Brain microvascular endothelial cell (primary cell): Measurements from ENCODE around the gene OOSP4B.

Source experiments
- DNase-seq: peaks from one replicate; pipeline ENCODE4 v3.0.0-alpha.2; 2020
- H3K27ac ChIP-seq: fragments of 250-450 bp; sonication (Bioruptor Pico); 2 replicates; pipeline ENCODE4 v1.5.1; 2020; ENCODE audit warnings: mild to moderate bottlenecking, moderate library complexity
- H3K27me3 ChIP-seq: fragments of 250-450 bp; sonication (Bioruptor Pico); replicated peaks from 2 replicates; pipeline ENCODE4 v1.5.1; 2020; ENCODE audit warnings: mild to moderate bottlenecking
- H3K36me3 ChIP-seq: fragments of 250-450 bp; sonication (Bioruptor Pico); replicated peaks from 2 replicates; pipeline ENCODE4 v1.5.1; 2020; ENCODE audit warnings: mild to moderate bottlenecking
- H3K4me3 ChIP-seq: 2 replicates; pipeline ENCODE4 v1.5.1; 2011; ENCODE audit warnings: low read depth, mild to moderate bottlenecking, control low read depth, low read length, moderate library complexity
- CTCF ChIP-seq: IDR thresholded peaks from 2 replicates; pipeline ENCODE4 v1.5.1; 2011; ENCODE audit warnings: low read depth, mild to moderate bottlenecking, moderate library complexity, low read length, control low read depth, inconsistent platforms; ENCODE audit errors: missing control alignments
- in situ Hi-C: cut with HindIII; loops from 2 replicates; pipeline ENCODE4 v1.10.0; 2017; ENCODE audit warnings: low sequenced_read_pairs, low pct_ligation_motif_present

The OOSP4B gene

GRCh38 chr11:59983212-59983611 lies 33.8 kb upstream of the OOSP4B start:
- Histone ChIP-seq H3K36me3 (no peaks in the 10 kb centered on the region), H3K27me3 (no peaks in the 10 kb centered on the region), H3K27ac (no peak overlapping the region), H3K4me3 (no peak overlapping the region)
- no peak for DNase-seq
- no peak for TF ChIP-seq CTCF
- in situ Hi-C loops: no loop called here

GRCh38 chr11:59984368-59984767 lies 32.6 kb upstream of the OOSP4B start:
- no peak for TF ChIP-seq CTCF
- Histone ChIP-seq H3K4me3 (no peak overlapping the region), H3K36me3 (no peaks in the 10 kb centered on the region), H3K27ac (no peak overlapping the region), H3K27me3 (no peaks in the 10 kb centered on the region)
- in situ Hi-C loops: no loop called here
- DNase-seq: no peak

DNA sequence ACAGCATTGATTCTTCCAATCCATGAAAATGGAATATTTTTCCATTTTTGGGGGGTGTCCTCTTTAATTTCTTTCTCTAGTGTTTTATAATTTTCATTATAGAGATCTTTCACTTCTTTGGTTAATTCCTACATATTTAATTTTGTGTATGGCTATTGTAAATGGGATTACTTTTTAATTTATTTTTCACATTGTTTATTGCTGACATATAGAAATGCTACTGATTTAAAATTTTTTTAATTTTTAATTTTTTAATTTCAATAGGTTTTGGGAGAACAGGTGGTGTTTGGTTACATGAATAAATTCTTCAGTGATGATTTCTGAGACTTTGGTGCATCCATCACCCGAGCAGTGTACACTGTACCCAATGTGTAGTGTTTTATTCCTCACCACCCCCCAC lies 26.6 kb upstream of the OOSP4B start:
- Histone ChIP-seq H3K27me3 (no peaks in the 10 kb centered on the region), H3K27ac (no peak overlapping the region), H3K36me3 (no peaks in the 10 kb centered on the region), H3K4me3 (no peak overlapping the region)
- no peak for DNase-seq
- no peak for TF ChIP-seq CTCF
- in situ Hi-C loops: no loop called here

DNA sequence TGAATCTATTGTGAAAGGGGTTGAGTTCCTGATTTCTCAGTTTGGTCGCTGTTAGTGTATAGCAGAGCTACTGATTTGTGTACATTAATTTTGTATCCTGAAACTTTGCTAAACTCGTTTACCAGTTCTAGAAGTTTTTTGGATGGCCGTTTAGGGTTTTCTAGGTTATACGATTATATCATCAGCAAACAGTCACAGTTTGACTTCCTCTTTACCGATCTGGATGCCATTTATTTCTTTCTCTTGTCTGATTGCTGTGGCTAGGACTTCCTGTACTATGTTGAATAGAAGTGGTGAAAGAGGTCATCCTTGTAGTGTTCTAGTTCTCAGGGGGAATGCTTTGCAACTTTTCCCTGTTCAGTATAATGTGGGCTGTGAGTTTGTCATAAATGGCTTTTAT lies 24.6 kb upstream of the OOSP4B start:
- no peaks in the 10 kb centered on the region for H3K36me3 ChIP-seq
- H3K27ac ChIP-seq: no peak overlapping the region
- no peaks in the 10 kb centered on the region for H3K27me3 ChIP-seq
- no peak for TF ChIP-seq CTCF
- DNase-seq: no peak
- in situ Hi-C loops: no loop called here
- no peak overlapping the region for H3K4me3 ChIP-seq

GRCh38 chr11:59997800-59998199 lies 19.2 kb upstream of the OOSP4B start:
- in situ Hi-C loops: no loop called here
- H3K27me3 ChIP-seq: no peaks in the 10 kb centered on the region
- no peak overlapping the region for H3K27ac ChIP-seq
- no peak for DNase-seq
- no peaks in the 10 kb centered on the region for H3K36me3 ChIP-seq
- no peak overlapping the region for H3K4me3 ChIP-seq
- TF ChIP-seq CTCF: no peak

- in situ Hi-C loops: no loop called here
- no peaks in the 10 kb centered on the region for H3K36me3 ChIP-seq
- TF ChIP-seq CTCF: no peak
Observed at GRCh38 chr11:59999691-60000090, 17.3 kb upstream of the OOSP4B start.

More at GRCh38 chr11:59999691-60000090, 17.3 kb upstream of the OOSP4B start:
- Histone ChIP-seq H3K27me3 (no peaks in the 10 kb centered on the region), H3K4me3 (no peak overlapping the region), H3K27ac (no peak overlapping the region)
- DNase-seq: no peak
